BJ (cell line): ENCODE data around the gene MSL1. TPM values are rescaled to one million over a fixed set of nuclear protein-coding genes. Genes with fewer than 3 reads are reported as not detected.

ENCODE experiments used
- CTCF ChIA-PET: fragments of 350-600 bp; formaldehyde crosslinking; extraction: SDS; loops from one replicate; lab custom pipeline; 2021; ENCODE audit warnings: antibody characterized with exemption, inconsistent platforms; lab: Yijun Ruan, JAX
- POLR2A ChIA-PET: fragments of 300-600 bp; sonication (Branson Sonifier 250); formaldehyde crosslinking; extraction: SDS; loops from one replicate; lab custom pipeline; 2021; ENCODE audit warnings: antibody characterized with exemption; lab: Charles Lee
- DNase-seq: peaks from one replicate; pipeline ENCODE4 v3.0.0-alpha.2; 2011; ENCODE audit warnings: low read depth
- H3K27me3 ChIP-seq: 2 replicates; pipeline ENCODE4 v1.6.0; 2011; ENCODE audit warnings: low read length; ENCODE audit not compliant: control insufficient read depth, insufficient read depth
- H3K36me3 ChIP-seq: 2 replicates; pipeline ENCODE4 v1.5.1; 2011; ENCODE audit warnings: low read length; ENCODE audit not compliant: control insufficient read depth, insufficient read depth
- H3K4me3 ChIP-seq: 2 replicates; pipeline ENCODE4 v1.5.1; 2011; ENCODE audit warnings: low read depth, mild to moderate bottlenecking, control low read depth, low read length
- polyA plus RNA-seq: library from polyadenylated mRNA; depleted of rRNA; stranded (reverse); fragments of >200 nt; gene quantifications from 2 replicates; pipeline ENCODE4 v1.2.3, GENCODE V29; 2011
- TF ChIP-seq, protein P1 (sequence below): IDR thresholded peaks from 2 replicates; pipeline ENCODE4 v1.5.1; 2011; ENCODE audit warnings: low read depth, mild to moderate bottlenecking, control low read depth, inconsistent platforms, low read length, moderate library complexity; ENCODE audit not compliant: insufficient read depth

Gene MSL1
- polyA plus RNA-seq, 1 experiment, result 36.7 TPM

DNA sequence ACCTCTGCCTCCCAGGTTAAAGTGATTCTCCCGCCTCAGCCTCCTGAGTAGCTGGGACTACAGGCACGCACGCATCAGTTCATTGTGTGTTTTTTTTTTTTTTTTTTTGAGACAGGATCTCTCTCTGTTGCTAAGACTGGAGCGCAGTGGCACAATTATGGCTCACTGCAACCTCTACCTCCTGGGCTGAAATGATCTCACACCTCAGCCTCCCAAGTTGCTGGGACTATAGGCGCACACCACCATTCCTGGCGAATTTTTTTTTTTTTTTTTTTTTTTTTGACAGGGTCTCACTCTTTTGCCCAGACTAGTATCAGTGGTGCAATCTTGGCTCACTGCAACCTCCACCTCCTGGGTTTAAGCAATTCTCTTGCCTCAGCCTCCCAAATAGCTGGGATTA, 37.7 kb downstream of the MSL1 start:
- ChIA-PET POLR2A (no interaction called here), CTCF (interaction anchor here (1.0 kb wide), 2 partner anchors 8 to 48 kb away, joined by 3 to 4 read pairs; no protein-coding TSS in a partner anchor)
- H3K36me3 ChIP-seq, result peaks cover 17% of the 10 kb centered on the region
- no peak overlapping the region for H3K4me3 ChIP-seq
- TF ChIP-seq, protein P1, sequence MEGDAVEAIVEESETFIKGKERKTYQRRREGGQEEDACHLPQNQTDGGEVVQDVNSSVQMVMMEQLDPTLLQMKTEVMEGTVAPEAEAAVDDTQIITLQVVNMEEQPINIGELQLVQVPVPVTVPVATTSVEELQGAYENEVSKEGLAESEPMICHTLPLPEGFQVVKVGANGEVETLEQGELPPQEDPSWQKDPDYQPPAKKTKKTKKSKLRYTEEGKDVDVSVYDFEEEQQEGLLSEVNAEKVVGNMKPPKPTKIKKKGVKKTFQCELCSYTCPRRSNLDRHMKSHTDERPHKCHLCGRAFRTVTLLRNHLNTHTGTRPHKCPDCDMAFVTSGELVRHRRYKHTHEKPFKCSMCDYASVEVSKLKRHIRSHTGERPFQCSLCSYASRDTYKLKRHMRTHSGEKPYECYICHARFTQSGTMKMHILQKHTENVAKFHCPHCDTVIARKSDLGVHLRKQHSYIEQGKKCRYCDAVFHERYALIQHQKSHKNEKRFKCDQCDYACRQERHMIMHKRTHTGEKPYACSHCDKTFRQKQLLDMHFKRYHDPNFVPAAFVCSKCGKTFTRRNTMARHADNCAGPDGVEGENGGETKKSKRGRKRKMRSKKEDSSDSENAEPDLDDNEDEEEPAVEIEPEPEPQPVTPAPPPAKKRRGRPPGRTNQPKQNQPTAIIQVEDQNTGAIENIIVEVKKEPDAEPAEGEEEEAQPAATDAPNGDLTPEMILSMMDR, result no peak
- no peak for DNase-seq
- no peaks in the 10 kb centered on the region for H3K27me3 ChIP-seq

DNA sequence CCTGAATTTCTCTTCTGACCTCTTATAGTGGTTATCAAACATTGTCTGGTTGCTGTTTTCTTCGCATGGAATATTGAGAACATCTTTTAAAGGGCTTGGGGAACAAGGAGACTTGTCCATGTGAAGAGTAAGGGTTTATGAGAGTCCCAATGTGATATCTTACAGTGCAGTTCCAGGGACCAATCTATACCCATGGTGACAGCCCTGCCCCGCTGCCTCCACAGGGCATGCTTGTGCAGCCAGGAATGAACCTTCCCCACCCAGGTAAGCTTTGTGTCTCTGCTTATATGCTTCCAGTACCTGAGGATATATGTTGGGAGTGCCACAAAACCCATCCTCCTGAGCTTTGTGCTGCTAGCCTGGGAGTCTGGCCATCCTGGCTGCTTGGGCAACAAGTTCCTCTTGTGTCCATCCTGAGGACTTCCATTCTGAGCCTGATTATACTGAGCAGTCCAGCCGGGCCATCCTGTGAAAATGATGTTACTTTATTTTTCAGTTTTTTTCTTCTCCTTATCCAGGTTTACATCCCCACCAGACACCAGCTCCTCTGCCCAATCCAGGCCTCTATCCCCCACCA, 46.0 kb downstream of the MSL1 start:
- H3K27me3 ChIP-seq, result no peaks in the 10 kb centered on the region
- TF ChIP-seq, protein P1, result no peak
- DNase-seq, result no peak
- ChIA-PET CTCF (interaction anchor here (0.6 to 7.7 kb wide), 32 partner anchors 10 to 758 kb away, joined by 3 to 130 read pairs (median 6); partner anchors contain the start of genes CSF3 and RAPGEFL1), POLR2A (no interaction called here)
- H3K4me3 ChIP-seq, result no peak overlapping the region
- H3K36me3 ChIP-seq, result peaks cover 31% of the 10 kb centered on the region

DNA sequence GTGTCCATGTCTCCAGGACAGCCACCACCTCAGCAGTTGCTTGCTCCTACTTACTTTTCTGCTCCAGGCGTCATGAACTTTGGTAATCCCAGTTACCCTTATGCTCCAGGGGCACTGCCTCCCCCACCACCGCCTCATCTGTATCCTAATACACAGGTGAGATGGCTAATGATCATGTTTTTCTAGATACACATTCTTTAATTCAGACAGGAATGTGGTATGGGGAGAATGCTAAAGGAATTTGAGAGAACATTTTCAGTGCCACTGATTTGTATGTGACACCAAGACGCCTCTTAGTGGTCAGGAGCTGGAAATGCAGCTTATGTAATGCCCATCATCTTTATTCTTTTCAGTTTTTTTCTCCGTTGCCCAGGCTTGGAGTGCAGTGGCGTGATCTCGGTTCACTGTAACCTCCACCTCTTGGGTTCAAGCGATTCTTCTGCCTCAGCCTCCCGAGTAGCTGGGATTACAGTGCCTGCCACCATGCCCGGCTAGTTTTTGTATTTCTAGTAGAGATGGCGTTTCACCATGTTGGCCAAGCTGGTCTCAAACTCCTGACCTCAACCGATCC, 46.6 kb downstream of the MSL1 start:
- CTCF ChIA-PET, result interaction anchor here (0.6 to 7.7 kb wide), 43 partner anchors 10 to 1952 kb away, joined by 3 to 130 read pairs (median 4); partner anchors contain the start of genes CSF3 and RAPGEFL1
- Histone ChIP-seq H3K4me3 (no peak overlapping the region), H3K27me3 (no peaks in the 10 kb centered on the region), H3K36me3 (peaks cover 31% of the 10 kb centered on the region)
- POLR2A ChIA-PET, result no interaction called here
- no peak for DNase-seq
- TF ChIP-seq, protein P1, result peak; percentile 72

DNA sequence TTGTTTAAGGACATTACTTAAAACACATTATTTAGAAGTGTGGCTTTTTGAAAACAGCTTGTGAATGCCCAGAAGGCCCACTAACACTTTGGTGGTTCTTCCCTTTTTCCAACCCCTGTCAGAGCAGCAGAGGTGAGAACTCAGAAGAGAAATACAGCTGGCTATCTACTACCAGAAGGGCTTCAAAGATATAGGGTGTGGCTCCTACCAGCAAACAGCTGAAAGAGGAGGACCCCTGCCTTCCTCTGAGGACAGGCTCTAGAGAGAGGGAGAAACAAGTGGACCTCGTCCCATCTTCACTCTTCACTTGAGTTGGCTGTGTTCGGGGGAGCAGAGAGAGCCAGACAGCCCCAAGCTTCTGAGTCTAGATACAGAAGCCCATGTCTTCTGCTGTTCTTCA, 48.6 kb downstream of the MSL1 start:
- TF ChIP-seq, protein P1, result no peak
- no peak overlapping the region for H3K4me3 ChIP-seq
- no peaks in the 10 kb centered on the region for H3K27me3 ChIP-seq
- POLR2A ChIA-PET, result no interaction called here
- H3K36me3 ChIP-seq, result peaks cover 30% of the 10 kb centered on the region
- no peak for DNase-seq
- CTCF ChIA-PET, result interaction anchor here (1.3 to 7.7 kb wide), 4 partner anchors 9 to 143 kb away, joined by 3 to 130 read pairs (median 20); partner anchors contain the start of gene RAPGEFL1

DNA sequence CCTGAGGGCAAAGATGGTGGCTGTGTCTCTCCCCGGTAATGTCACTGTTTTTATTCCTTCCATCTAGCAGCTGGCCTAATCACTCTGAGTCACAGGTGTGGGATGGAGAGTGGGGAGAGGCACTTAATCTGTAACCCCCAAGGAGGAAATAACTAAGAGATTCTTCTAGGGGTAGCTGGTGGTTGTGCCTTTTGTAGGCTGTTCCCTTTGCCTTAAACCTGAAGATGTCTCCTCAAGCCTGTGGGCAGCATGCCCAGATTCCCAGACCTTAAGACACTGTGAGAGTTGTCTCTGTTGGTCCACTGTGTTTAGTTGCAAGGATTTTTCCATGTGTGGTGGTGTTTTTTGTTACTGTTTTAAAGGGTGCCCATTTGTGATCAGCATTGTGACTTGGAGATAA, 50.0 kb downstream of the MSL1 start:
- no peak for DNase-seq
- CTCF ChIA-PET, result interaction anchor here (4.7 to 7.7 kb wide), 2 partner anchors 20 to 59 kb away, joined by 18 to 130 read pairs; no protein-coding TSS in a partner anchor
- POLR2A ChIA-PET, result no interaction called here
- TF ChIP-seq, protein P1, result no peak
- peaks cover 28% of the 10 kb centered on the region for H3K36me3 ChIP-seq
- H3K4me3 ChIP-seq, result no peak overlapping the region
- no peaks in the 10 kb centered on the region for H3K27me3 ChIP-seq
